DND-41 (cell line): ENCODE data around the gene SYCN.

Experiments used
- ATAC-seq: fragments of 200-7000 bp; cut with Tn5 transposase; 3 replicates; pipeline ENCODE4 v1.9.1; 2021; ENCODE audit warnings: low read depth; ENCODE audit not compliant: insufficient read depth
- DNase-seq: peaks from one replicate; pipeline ENCODE4 v3.0.0-alpha.2; 2020
- H2AFZ ChIP-seq: 2 replicates; pipeline ENCODE4 v1.6.0; 2012; ENCODE audit warnings: low read depth, low read length
- H3K27ac ChIP-seq: 2 replicates; pipeline ENCODE4 v1.5.1; 2012; ENCODE audit warnings: low read length, inconsistent platforms
- H3K27me3 ChIP-seq: fragments of 200-600 bp; sonication (generic); 2 replicates; pipeline ENCODE4 v1.6.0; 2012; ENCODE audit warnings: low read length, mild to moderate bottlenecking, inconsistent platforms; ENCODE audit not compliant: insufficient read depth, poor library complexity
- H3K36me3 ChIP-seq: 2 replicates; pipeline ENCODE4 v1.5.1; 2012; ENCODE audit warnings: low read length, inconsistent platforms; ENCODE audit not compliant: insufficient read depth
- H3K4me1 ChIP-seq: 2 replicates; pipeline ENCODE4 v1.5.1; 2012; ENCODE audit warnings: mild to moderate bottlenecking, low read length; ENCODE audit not compliant: insufficient read depth
- H3K4me2 ChIP-seq: 2 replicates; pipeline ENCODE4 v1.6.0; 2012; ENCODE audit warnings: mild to moderate bottlenecking, moderate library complexity, low read length, inconsistent platforms; ENCODE audit not compliant: insufficient read depth
- H3K4me3 ChIP-seq, 2 experiments: fragments of 200-600 bp in 1 of 2; shearing (Covaris generic) in 1 of 2; 2 replicates each; pipeline ENCODE4 v1.5.1; 2012 to 2016; ENCODE audit warnings: inconsistent platforms in 2 of 2, low read length in 2 of 2, mild to moderate bottlenecking in 2 of 2, low read depth in 1 of 2, moderate library complexity in 1 of 2
- H3K79me2 ChIP-seq: 2 replicates; pipeline ENCODE4 v1.6.0; 2012; ENCODE audit warnings: low read length, inconsistent platforms; ENCODE audit not compliant: insufficient read depth
- H3K9ac ChIP-seq: 2 replicates; pipeline ENCODE4 v1.6.0; 2012; ENCODE audit warnings: low read depth, mild to moderate bottlenecking, inconsistent platforms, low read length, moderate library complexity
- H3K9me3 ChIP-seq: 2 replicates; pipeline ENCODE4 v1.5.1; 2012; ENCODE audit warnings: low read length, moderate library complexity, mild to moderate bottlenecking, inconsistent platforms; ENCODE audit not compliant: insufficient read depth, severe bottlenecking
- H4K20me1 ChIP-seq: 2 replicates; pipeline ENCODE4 v1.6.0; 2012; ENCODE audit warnings: low read length; ENCODE audit not compliant: insufficient read depth
- EZH2 ChIP-seq: IDR thresholded peaks from 3 replicates; pipeline ENCODE4 v1.6.1; 2012; ENCODE audit warnings: borderline replicate concordance, low read depth, mild to moderate bottlenecking, moderate library complexity, low read length, inconsistent platforms; ENCODE audit not compliant: severe bottlenecking
- TF ChIP-seq, protein P1 (sequence below): IDR thresholded peaks from 2 replicates; pipeline ENCODE4 v1.5.1; 2012; ENCODE audit warnings: borderline replicate concordance, low read length, moderate library complexity, mild to moderate bottlenecking; ENCODE audit not compliant: poor library complexity, severe bottlenecking; ENCODE audit errors: extremely low read depth

SYCN gene

DNA sequence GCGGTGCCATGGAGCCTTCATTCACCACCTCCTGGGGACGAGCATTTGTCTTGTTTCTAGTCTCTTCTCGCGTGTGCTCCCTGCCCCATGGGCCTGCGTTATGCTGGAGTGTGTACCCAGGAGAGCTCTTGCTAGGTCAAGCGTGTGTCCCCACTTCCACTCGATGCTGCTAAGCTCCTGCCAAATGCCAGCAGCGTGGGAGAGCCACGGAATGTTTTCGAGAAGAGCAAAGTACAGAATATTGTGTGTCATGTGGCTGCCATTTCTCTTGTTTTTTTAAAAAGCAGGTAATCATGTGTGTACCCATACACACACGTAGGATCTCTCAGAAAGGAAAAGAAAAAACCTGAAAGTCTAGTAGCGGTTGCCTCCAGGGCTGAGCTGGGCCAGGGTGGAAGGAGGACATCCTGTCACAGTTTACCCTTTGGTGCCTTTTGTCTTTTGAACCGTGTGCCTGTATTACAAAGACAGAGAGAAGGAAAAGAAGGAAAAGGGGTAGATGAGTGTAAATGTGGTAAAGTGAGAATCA is 49.9 kb downstream of the SYCN start:
- H3K27ac ChIP-seq: no peak overlapping the region
- H3K36me3 ChIP-seq: peaks cover 13% of the 10 kb centered on the region; the same call in 1 of the 2 replicates
- no peaks in the 10 kb centered on the region for H3K27me3 ChIP-seq
- DNase-seq (no peak), ATAC-seq (no peak)
- H3K4me2 ChIP-seq: no peak overlapping the region
- no peak overlapping the region for H2AFZ ChIP-seq
- H3K9ac ChIP-seq: no peak overlapping the region
- H3K4me1 ChIP-seq: no peaks in the 10 kb centered on the region
- no peak overlapping the region for H3K4me3 ChIP-seq
- H3K79me2 ChIP-seq: peaks cover 73% of the 10 kb centered on the region
- H4K20me1 ChIP-seq: peaks cover 84% of the 10 kb centered on the region
- TF ChIP-seq, protein P1, sequence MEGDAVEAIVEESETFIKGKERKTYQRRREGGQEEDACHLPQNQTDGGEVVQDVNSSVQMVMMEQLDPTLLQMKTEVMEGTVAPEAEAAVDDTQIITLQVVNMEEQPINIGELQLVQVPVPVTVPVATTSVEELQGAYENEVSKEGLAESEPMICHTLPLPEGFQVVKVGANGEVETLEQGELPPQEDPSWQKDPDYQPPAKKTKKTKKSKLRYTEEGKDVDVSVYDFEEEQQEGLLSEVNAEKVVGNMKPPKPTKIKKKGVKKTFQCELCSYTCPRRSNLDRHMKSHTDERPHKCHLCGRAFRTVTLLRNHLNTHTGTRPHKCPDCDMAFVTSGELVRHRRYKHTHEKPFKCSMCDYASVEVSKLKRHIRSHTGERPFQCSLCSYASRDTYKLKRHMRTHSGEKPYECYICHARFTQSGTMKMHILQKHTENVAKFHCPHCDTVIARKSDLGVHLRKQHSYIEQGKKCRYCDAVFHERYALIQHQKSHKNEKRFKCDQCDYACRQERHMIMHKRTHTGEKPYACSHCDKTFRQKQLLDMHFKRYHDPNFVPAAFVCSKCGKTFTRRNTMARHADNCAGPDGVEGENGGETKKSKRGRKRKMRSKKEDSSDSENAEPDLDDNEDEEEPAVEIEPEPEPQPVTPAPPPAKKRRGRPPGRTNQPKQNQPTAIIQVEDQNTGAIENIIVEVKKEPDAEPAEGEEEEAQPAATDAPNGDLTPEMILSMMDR: no peak
- no peak for TF ChIP-seq EZH2
- H3K9me3 ChIP-seq: no peaks in the 10 kb centered on the region
